CD4-positive, CD25-positive, alpha-beta regulatory T cell (primary cell): ENCODE measurements around the gene RALBP1. TPM values are rescaled to one million over a fixed set of nuclear protein-coding genes. Genes with fewer than 3 reads are reported as not detected.

Experiments used
- ATAC-seq, 2 donors: fragments of 150-1000 bp; cut with Tn5 transposase; one replicate each; pipeline ENCODE4 v1.10.0; 2021; ENCODE audit warnings: low read depth in 2 of 2, moderate number of reproducible peaks in 2 of 2, moderate library complexity in 1 of 2
- DNase-seq, 3 donors: peaks; one replicate each; pipeline versions ENCODE4 v3.0.0 to v3.0.0-alpha.2; 2012 to 2022; ENCODE audit warnings: mixed read lengths in 1 of 3
- H3K27ac ChIP-seq: one replicate; pipeline ENCODE4 v1.7.0; 2013; ENCODE audit warnings: mild to moderate bottlenecking, low read length; ENCODE audit not compliant: insufficient read depth, poor library complexity, severe bottlenecking
- H3K27me3 ChIP-seq: one replicate; pipeline ENCODE4 v1.7.0; 2013; ENCODE audit warnings: low read length; ENCODE audit not compliant: control insufficient read depth, insufficient read depth
- H3K36me3 ChIP-seq: one replicate; pipeline ENCODE4 v1.7.0; 2013; ENCODE audit warnings: mild to moderate bottlenecking, low read length, moderate library complexity; ENCODE audit not compliant: control insufficient read depth, insufficient read depth
- H3K4me1 ChIP-seq: 2 replicates; pipeline ENCODE4 v1.7.0; 2013; ENCODE audit warnings: mild to moderate bottlenecking, low read length; ENCODE audit not compliant: insufficient read depth, control insufficient read depth, poor library complexity, severe bottlenecking
- H3K4me3 ChIP-seq: one replicate; pipeline ENCODE4 v1.7.0; 2013; ENCODE audit warnings: low read depth, mild to moderate bottlenecking, low read length, moderate library complexity
- H3K9me3 ChIP-seq, 2 experiments: 1 replicate in 1 of 2; 2 replicates in 1 of 2; pipeline ENCODE4 v1.7.0; 2013; ENCODE audit warnings: low read length in 2 of 2, mild to moderate bottlenecking in 1 of 2, moderate library complexity in 1 of 2; ENCODE audit not compliant: control insufficient read depth in 2 of 2
- H3K27ac Mint-ChIP-seq, 3 donors: one replicate each; pipeline ENCODE4 v1.8.0; 2020 to 2022; ENCODE audit warnings: mild to moderate bottlenecking in 3 of 3, mixed read lengths in 3 of 3, moderate library complexity in 2 of 3
- H3K27me3 Mint-ChIP-seq: one replicate; pipeline ENCODE4 v1.8.0; 2022; ENCODE audit warnings: mild to moderate bottlenecking, mixed read lengths
- H3K36me3 Mint-ChIP-seq: one replicate; pipeline ENCODE4 v1.8.0; 2020; ENCODE audit warnings: mixed read lengths
- H3K4me1 Mint-ChIP-seq, 4 donors: one replicate each; pipeline ENCODE4 v1.8.0; 2020 to 2022; ENCODE audit warnings: mixed read lengths in 4 of 4, mild to moderate bottlenecking in 1 of 4
- H3K4me3 Mint-ChIP-seq, 4 donors: one replicate each; pipeline ENCODE4 v1.8.0; 2020 to 2022; ENCODE audit warnings: mild to moderate bottlenecking in 4 of 4, mixed read lengths in 4 of 4, moderate library complexity in 3 of 4
- H3K9me3 Mint-ChIP-seq, 7 donors: one replicate each; pipeline ENCODE4 v1.8.0; 2020 to 2022; ENCODE audit warnings: mixed read lengths in 7 of 7, mild to moderate bottlenecking in 3 of 7, moderate library complexity in 2 of 7
- polyA plus RNA-seq, 4 donors: library from polyadenylated mRNA; unstranded; fragments of 300-500 nt; fragmentation: Illumina TruSeq; gene quantifications; one replicate each; pipeline ENCODE4 v1.2.3, GENCODE V29; 2021
- total RNA-seq: library from RNA; stranded (reverse); gene quantifications from one replicate; pipeline ENCODE4 v1.2.3, GENCODE V29; 2022

RALBP1 gene
- total and polyA plus RNA-seq, 5 donors from 2014 or later = 27.0 to 42.3 (median 38.4) TPM

DNA sequence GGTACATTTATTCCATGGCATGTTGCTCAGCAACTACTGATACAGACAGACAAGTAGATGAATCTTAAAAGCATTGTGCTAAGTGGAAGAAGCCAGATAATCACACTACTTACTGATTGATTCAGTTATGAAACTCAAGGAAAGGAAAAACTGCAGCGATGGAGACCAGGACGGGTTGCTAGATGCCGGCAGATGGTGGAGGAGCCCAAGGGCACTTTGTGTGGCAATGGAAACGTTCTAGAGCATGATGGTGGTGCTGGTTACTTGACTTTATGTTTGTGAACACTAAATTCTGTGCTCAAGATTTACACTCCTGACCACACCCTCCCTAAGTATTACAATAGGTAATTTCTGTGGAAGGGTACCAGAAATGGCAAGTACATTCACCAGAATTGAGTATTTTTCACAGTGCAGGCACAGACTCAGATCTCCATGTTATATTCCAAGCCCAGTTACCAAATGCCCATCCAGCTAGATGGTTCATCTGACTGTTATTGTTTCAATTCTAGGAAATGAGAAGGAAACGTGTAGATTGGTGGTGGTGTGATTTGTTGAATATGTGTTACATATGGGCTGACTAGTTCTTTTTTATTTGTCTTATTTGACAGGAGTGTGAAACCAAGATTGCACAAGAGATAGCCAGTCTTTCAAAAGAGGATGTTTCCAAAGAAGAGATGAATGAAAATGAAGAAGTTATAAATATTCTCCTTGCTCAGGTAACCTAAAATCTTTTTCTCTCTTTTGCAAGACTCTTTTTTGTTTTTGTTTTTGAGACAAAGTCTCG lies 55.1 kb downstream of the RALBP1 start:
- Histone ChIP-seq H3K27me3 (no peaks in the 10 kb centered on the region), H3K4me3 (no peak overlapping the region), H3K4me1 (no peaks in the 10 kb centered on the region), H3K9me3 (no peaks in the 10 kb centered on the region), H3K27ac (no peak overlapping the region), H3K36me3 (peaks cover 66% of the 10 kb centered on the region)
- H3K27me3 Mint-ChIP-seq = no peaks in the 10 kb centered on the region
- H3K36me3 Mint-ChIP-seq = peaks cover 60% of the 10 kb centered on the region
- H3K9me3 Mint-ChIP-seq = no peaks in the 10 kb centered on the region
- no peak for ATAC-seq
- no peak overlapping the region for H3K4me3 Mint-ChIP-seq
- H3K27ac Mint-ChIP-seq = no peak overlapping the region
- peaks cover 0 to 14% (median under 1%) of the 10 kb centered on the region in 4 donors for H3K4me1 Mint-ChIP-seq
- DNase-seq = peak in 1 of 3 donors; percentile 8

- H3K4me1 Mint-ChIP-seq = peaks cover 0 to 9% (median 0%) of the 10 kb centered on the region in 4 donors
These were observed 56.6 kb downstream of the RALBP1 start for GRCh38 chr18:9531791-9532410.

GRCh38 chr18:9534844-9535243 lies 59.5 kb downstream of the RALBP1 start:
- H3K27ac ChIP-seq = no peak overlapping the region
- DNase-seq (no peak), ATAC-seq (no peak)
- no peaks in the 10 kb centered on the region for H3K4me1 ChIP-seq
- H3K4me3 Mint-ChIP-seq = no peak overlapping the region
- H3K27ac Mint-ChIP-seq = no peak overlapping the region
- H3K4me3 ChIP-seq = no peak overlapping the region
- H3K27me3 ChIP-seq = no peaks in the 10 kb centered on the region
- no peaks in the 10 kb centered on the region for H3K9me3 Mint-ChIP-seq
- H3K27me3 Mint-ChIP-seq = no peaks in the 10 kb centered on the region
- peaks cover 48% of the 10 kb centered on the region for H3K36me3 Mint-ChIP-seq
- peaks cover 72% of the 10 kb centered on the region for H3K36me3 ChIP-seq
- no peaks in the 10 kb centered on the region for H3K4me1 Mint-ChIP-seq
- no peaks in the 10 kb centered on the region for H3K9me3 ChIP-seq

More at GRCh38 chr18:9531791-9532410, 56.6 kb downstream of the RALBP1 start:
- Mint-ChIP-seq H3K4me3 (no peak overlapping the region), H3K27me3 (no peaks in the 10 kb centered on the region), H3K36me3 (peaks cover 63% of the 10 kb centered on the region), H3K27ac (peak overlapping the region in 1 of 3 donors; percentile 40), H3K9me3 (no peaks in the 10 kb centered on the region)
- no peak overlapping the region for H3K27ac ChIP-seq
- H3K4me1 ChIP-seq = no peaks in the 10 kb centered on the region
- peaks cover 73% of the 10 kb centered on the region for H3K36me3 ChIP-seq
- no peaks in the 10 kb centered on the region for H3K9me3 ChIP-seq
- H3K27me3 ChIP-seq = no peaks in the 10 kb centered on the region
- no peak for ATAC-seq
- no peak for DNase-seq
- H3K4me3 ChIP-seq = no peak overlapping the region

- no peak for DNase-seq
- Mint-ChIP-seq H3K27ac (no peak overlapping the region), H3K9me3 (no peaks in the 10 kb centered on the region), H3K36me3 (peaks cover 43% of the 10 kb centered on the region), H3K27me3 (no peaks in the 10 kb centered on the region), H3K4me1 (no peaks in the 10 kb centered on the region), H3K4me3 (no peak overlapping the region)
- no peak overlapping the region for H3K27ac ChIP-seq
- H3K9me3 ChIP-seq = no peaks in the 10 kb centered on the region
- no peaks in the 10 kb centered on the region for H3K27me3 ChIP-seq
- no peak overlapping the region for H3K4me3 ChIP-seq
- ATAC-seq = no peak
- no peaks in the 10 kb centered on the region for H3K4me1 ChIP-seq
- H3K36me3 ChIP-seq = peaks cover 72% of the 10 kb centered on the region
These were observed 60.2 kb downstream of the RALBP1 start for GRCh38 chr18:9535430-9535991.

DNA sequence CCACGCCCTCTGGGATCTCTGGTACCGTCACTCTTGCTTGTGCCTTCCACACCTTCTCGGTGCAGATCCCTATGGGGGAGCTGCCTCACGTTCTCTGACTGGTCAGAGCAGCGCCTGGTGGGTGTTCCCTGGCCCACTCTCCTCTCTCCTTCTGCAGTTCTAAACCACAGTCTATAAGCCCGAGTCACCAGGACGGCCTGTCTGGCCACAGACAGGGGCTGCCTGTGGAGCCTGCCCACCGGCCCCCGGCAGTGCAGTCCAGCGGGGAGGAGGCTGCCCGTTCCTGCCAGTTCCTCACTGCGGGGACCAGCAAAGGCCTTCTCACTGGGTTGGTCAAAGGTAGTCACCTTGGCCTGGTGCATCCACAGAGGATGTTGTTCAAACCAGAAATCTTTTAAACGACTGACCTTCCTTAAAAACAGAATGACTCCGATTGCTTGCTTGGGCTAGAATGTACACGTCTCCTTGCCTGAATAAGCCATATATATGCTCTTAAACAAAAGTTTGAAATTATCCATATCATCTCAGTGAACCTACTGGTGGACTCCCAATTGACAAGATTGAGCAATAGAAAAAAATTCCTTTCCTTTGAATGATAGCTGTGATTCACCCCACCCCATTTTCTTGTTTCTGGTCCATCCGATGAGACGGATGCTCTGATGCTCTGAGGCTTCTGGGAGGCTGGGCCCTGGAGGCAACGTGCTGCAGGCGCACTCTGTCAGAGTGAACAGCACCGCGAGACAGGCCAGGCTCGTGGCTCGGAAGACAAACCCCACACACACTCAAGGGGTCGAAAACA lies 61.2 kb downstream of the RALBP1 start:
- no peaks in the 10 kb centered on the region for H3K9me3 Mint-ChIP-seq
- Histone ChIP-seq H3K36me3 (peaks cover 66% of the 10 kb centered on the region), H3K27ac (no peak overlapping the region), H3K27me3 (no peaks in the 10 kb centered on the region), H3K9me3 (no peaks in the 10 kb centered on the region), H3K4me3 (no peak overlapping the region), H3K4me1 (no peaks in the 10 kb centered on the region)
- no peaks in the 10 kb centered on the region for H3K4me1 Mint-ChIP-seq
- ATAC-seq = no peak
- no peaks in the 10 kb centered on the region for H3K27me3 Mint-ChIP-seq
- no peak overlapping the region for H3K4me3 Mint-ChIP-seq
- no peak for DNase-seq
- H3K36me3 Mint-ChIP-seq = peaks cover 36% of the 10 kb centered on the region
- no peak overlapping the region for H3K27ac Mint-ChIP-seq

DNA sequence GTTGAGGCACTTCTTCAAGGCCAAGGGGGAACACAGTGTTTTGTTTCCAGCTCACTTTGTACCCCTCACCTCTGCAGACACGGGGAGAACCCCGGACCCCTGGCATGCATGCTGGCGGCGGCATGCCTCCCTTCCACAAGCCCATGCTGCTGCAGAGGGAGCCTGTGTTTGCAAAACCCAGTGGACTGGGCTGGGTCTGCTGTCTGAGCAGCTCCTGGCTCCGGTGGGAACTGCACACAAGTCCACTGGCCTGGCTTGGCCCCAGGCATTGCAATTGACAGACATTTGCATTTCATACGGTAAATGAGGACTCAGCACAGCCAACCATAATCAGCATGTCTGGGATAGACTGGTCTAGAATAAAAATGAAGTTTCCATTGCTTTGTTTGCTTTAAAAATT lies 62.4 kb downstream of the RALBP1 start:
- Mint-ChIP-seq H3K27me3 (no peaks in the 10 kb centered on the region), H3K4me1 (no peaks in the 10 kb centered on the region), H3K4me3 (no peak overlapping the region), H3K27ac (no peak overlapping the region), H3K36me3 (peaks cover 38% of the 10 kb centered on the region), H3K9me3 (no peaks in the 10 kb centered on the region)
- Histone ChIP-seq H3K36me3 (peaks cover 57% of the 10 kb centered on the region), H3K27ac (no peak overlapping the region), H3K4me3 (no peak overlapping the region), H3K9me3 (no peaks in the 10 kb centered on the region), H3K27me3 (no peaks in the 10 kb centered on the region), H3K4me1 (no peaks in the 10 kb centered on the region)
- ATAC-seq = no peak
- DNase-seq = no peak

DNA sequence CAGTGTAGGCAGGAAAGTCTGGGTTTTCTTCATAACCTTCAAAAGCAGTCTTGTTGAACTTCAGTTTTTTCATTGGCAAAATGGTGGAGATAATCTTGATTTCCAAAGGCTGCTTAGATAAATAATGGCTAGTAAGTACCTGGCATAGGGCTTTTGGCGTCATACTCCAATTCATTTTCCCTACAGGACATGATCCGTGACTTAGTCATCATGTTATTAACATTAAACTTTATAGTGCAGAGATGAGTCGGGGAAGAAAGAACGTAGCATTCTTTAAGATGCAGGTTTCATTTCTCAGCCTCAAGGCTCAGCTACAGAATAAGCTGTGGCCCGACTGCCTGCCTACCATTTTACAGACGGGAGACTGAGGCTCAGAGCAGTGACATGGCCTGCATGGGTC lies 64.0 kb downstream of the RALBP1 start:
- DNase-seq (no peak), ATAC-seq (no peak)
- H3K27ac ChIP-seq = no peak overlapping the region
- Mint-ChIP-seq H3K9me3 (no peaks in the 10 kb centered on the region), H3K4me1 (no peaks in the 10 kb centered on the region), H3K27ac (no peak overlapping the region), H3K36me3 (peaks cover 30% of the 10 kb centered on the region), H3K4me3 (no peak overlapping the region), H3K27me3 (no peaks in the 10 kb centered on the region)
- H3K9me3 ChIP-seq = no peaks in the 10 kb centered on the region
- no peak overlapping the region for H3K4me3 ChIP-seq
- H3K27me3 ChIP-seq = no peaks in the 10 kb centered on the region
- peaks cover 41% of the 10 kb centered on the region for H3K36me3 ChIP-seq
- no peaks in the 10 kb centered on the region for H3K4me1 ChIP-seq
